H1 (cell line): Measurements from ENCODE around the gene ADAM12. TPM values are rescaled to one million over a fixed set of nuclear protein-coding genes. Genes with fewer than 3 reads are reported as not detected.

Experiments
- CTCF ChIA-PET: fragments of 300-600 bp; sonication (Branson Sonifier 250); formaldehyde crosslinking; loops from one replicate; lab custom pipeline; 2021; ENCODE audit not compliant: partially characterized antibody; lab: Charles Lee
- POLR2A ChIA-PET: fragments of 300-600 bp; sonication (Branson Sonifier 250); formaldehyde crosslinking; loops from one replicate; lab custom pipeline; 2021; ENCODE audit warnings: inconsistent platforms; ENCODE audit not compliant: partially characterized antibody; lab: Charles Lee
- DNase-seq, 2 experiments: peaks; one replicate each; pipeline versions ENCODE4 v3.0.0 to v3.0.0-alpha.2; 2010 to 2022; ENCODE audit warnings: low spot score in 2 of 2, low read depth in 1 of 2, mixed read lengths in 1 of 2
- FAIRE-seq: peaks from 2 replicates; lab custom pipeline; 2011; peaks lifted over from hg19 to GRCh38; lab: Jason Lieb, UNC
- H2AFZ ChIP-seq: 2 replicates; pipeline ENCODE4 v1.8.1; 2012; ENCODE audit warnings: low read length, inconsistent platforms
- H2AK5ac ChIP-seq: 2 replicates; pipeline ENCODE4 v1.6.1; 2013; ENCODE audit warnings: low read depth, low read length
- H2BK120ac ChIP-seq: replicated peaks from 2 replicates; pipeline ENCODE3; 2013; ENCODE audit warnings: low read depth, low read length, inconsistent platforms
- H2BK12ac ChIP-seq: 2 replicates; pipeline ENCODE4 v1.6.1; 2013; ENCODE audit warnings: low read depth, low read length
- H2BK15ac ChIP-seq: 2 replicates; pipeline ENCODE4 v1.6.1; 2013; ENCODE audit warnings: low read length
- H2BK20ac ChIP-seq: 2 replicates; pipeline ENCODE4 v1.6.1; 2013; ENCODE audit warnings: low read length
- H2BK5ac ChIP-seq: 2 replicates; pipeline ENCODE4 v1.6.1; 2013; ENCODE audit warnings: low read depth, low read length
- H3K14ac ChIP-seq: 2 replicates; pipeline ENCODE4 v1.6.1; 2013; ENCODE audit warnings: inconsistent platforms; ENCODE audit not compliant: insufficient read length
- H3K18ac ChIP-seq: 2 replicates; pipeline ENCODE4 v1.6.1; 2013; ENCODE audit warnings: low read length; ENCODE audit errors: extremely low read depth
- H3K23ac ChIP-seq: 2 replicates; pipeline ENCODE4 v1.6.1; 2013; ENCODE audit warnings: inconsistent platforms; ENCODE audit not compliant: insufficient read length
- H3K23me2 ChIP-seq: 2 replicates; pipeline ENCODE4 v1.6.1; 2013; ENCODE audit warnings: low read depth, low read length
- H3K27ac ChIP-seq: 2 replicates; pipeline ENCODE4 v1.6.1; 2011; ENCODE audit warnings: low read depth, low read length, inconsistent platforms
- H3K27me3 ChIP-seq, 4 experiments: replicated peaks in 1 of 4; 1 replicate in 1 of 4; 2 replicates in 3 of 4; pipeline versions ENCODE4 v1.6.1 to v1.8.1; 2011 to 2013; ENCODE audit warnings: low read length in 3 of 4, mild to moderate bottlenecking in 3 of 4, inconsistent platforms in 2 of 4, mixed read lengths in 2 of 4, moderate library complexity in 1 of 4; ENCODE audit not compliant: control insufficient read depth in 3 of 4, insufficient read depth in 3 of 4; ENCODE audit errors: extremely low read depth in 1 of 4
- H3K36me3 ChIP-seq, 4 experiments: 2 replicates each; pipeline versions ENCODE4 v1.6.1 to v1.8.1; 2011 to 2013; ENCODE audit warnings: mild to moderate bottlenecking in 4 of 4, low read length in 3 of 4, moderate library complexity in 2 of 4, control low read depth in 1 of 4, inconsistent platforms in 1 of 4; ENCODE audit not compliant: insufficient read depth in 4 of 4, control insufficient read depth in 2 of 4
- H3K4ac ChIP-seq: replicated peaks from 2 replicates; pipeline ENCODE3; 2013; ENCODE audit warnings: low read length, low read depth, mixed read lengths, inconsistent platforms; ENCODE audit not compliant: insufficient read length
- H3K4me1 ChIP-seq, 4 experiments: replicated peaks in 1 of 4; 1 replicate in 1 of 4; 2 replicates in 3 of 4; pipeline versions ENCODE4 v1.6.1 to v1.8.1; 2011 to 2013; ENCODE audit warnings: low read length in 3 of 4, inconsistent platforms in 2 of 4, mixed read lengths in 1 of 4; ENCODE audit not compliant: insufficient read depth in 4 of 4, control insufficient read depth in 3 of 4
- H3K4me2 ChIP-seq, 2 experiments: 2 replicates each; pipeline versions ENCODE4 v1.6.1 to v1.8.1; 2011 to 2013; ENCODE audit warnings: low read depth in 2 of 2, low read length in 2 of 2, control low read depth in 1 of 2, inconsistent platforms in 1 of 2, mild to moderate bottlenecking in 1 of 2; ENCODE audit not compliant: insufficient read depth in 1 of 2
- H3K4me3 ChIP-seq, 4 experiments: fragments of 200-600, 300-600 bp in 1 of 4; sonication (generic), shearing (Covaris generic), sonication (Bioruptor Twin) in 1 of 4; 2 replicates each; pipeline versions ENCODE4 v1.5.1 to v1.8.1; 2011 to 2016; ENCODE audit warnings: low read length in 4 of 4, low read depth in 3 of 4, control low read depth in 2 of 4, inconsistent platforms in 2 of 4, mild to moderate bottlenecking in 2 of 4, mixed read lengths in 1 of 4, moderate library complexity in 1 of 4; ENCODE audit not compliant: insufficient read depth in 2 of 4; ENCODE audit errors: extremely low read depth in 1 of 4
- H3K56ac ChIP-seq: replicated peaks from 2 replicates; pipeline ENCODE3; 2013; ENCODE audit warnings: low read depth, mild to moderate bottlenecking, mixed read lengths, low read length, inconsistent platforms; ENCODE audit not compliant: insufficient read length
- H3K79me1 ChIP-seq: 2 replicates; pipeline ENCODE4 v1.6.1; 2013; ENCODE audit warnings: low read depth, low read length, control low read depth
- H3K79me2 ChIP-seq, 2 experiments: 2 replicates each; pipeline versions ENCODE4 v1.6.1 to v1.8.1; 2012 to 2013; ENCODE audit warnings: low read length in 2 of 2, mild to moderate bottlenecking in 2 of 2, inconsistent platforms in 1 of 2; ENCODE audit not compliant: insufficient read depth in 2 of 2, control insufficient read depth in 1 of 2
- H3K9ac ChIP-seq, 4 experiments: replicated peaks in 1 of 4; 1 replicate in 1 of 4; 2 replicates in 3 of 4; pipeline versions ENCODE4 v1.6.1 to v1.8.1; 2011 to 2013; ENCODE audit warnings: low read depth in 3 of 4, low read length in 3 of 4, control low read depth in 2 of 4, mild to moderate bottlenecking in 2 of 4, moderate library complexity in 2 of 4, inconsistent platforms in 1 of 4; ENCODE audit errors: extremely low read depth in 1 of 4
- H3K9me3 ChIP-seq, 2 experiments: 2 replicates each; pipeline versions ENCODE4 v1.6.1 to v1.8.1; 2012 to 2013; ENCODE audit warnings: mild to moderate bottlenecking in 2 of 2, moderate library complexity in 2 of 2, control low read depth in 1 of 2, inconsistent platforms in 1 of 2, low read depth in 1 of 2, low read length in 1 of 2, mixed read lengths in 1 of 2; ENCODE audit not compliant: insufficient read depth in 2 of 2
- H4K20me1 ChIP-seq, 2 experiments: replicated peaks in 1 of 2; 2 replicates each; pipeline versions ENCODE3 to v1.8.1; 2011 to 2013; ENCODE audit warnings: inconsistent platforms in 2 of 2, low read length in 2 of 2, mild to moderate bottlenecking in 1 of 2; ENCODE audit not compliant: insufficient read depth in 2 of 2, control insufficient read depth in 1 of 2
- H4K5ac ChIP-seq: 2 replicates; pipeline ENCODE4 v1.6.1; 2013; ENCODE audit warnings: low read length, low read depth, mixed read lengths, inconsistent platforms; ENCODE audit not compliant: insufficient read length
- H4K8ac ChIP-seq: 2 replicates; pipeline ENCODE4 v1.8.0; 2013; ENCODE audit warnings: mild to moderate bottlenecking, moderate library complexity, low read length, inconsistent platforms; ENCODE audit not compliant: insufficient read depth; ENCODE audit errors: extremely low read depth
- H4K91ac ChIP-seq: replicated peaks from 2 replicates; pipeline ENCODE3; 2013; ENCODE audit warnings: low read length, mixed read lengths, inconsistent platforms; ENCODE audit not compliant: insufficient read length
- ASH2L ChIP-seq: fragments of 200-600, 300-600 bp; sonication (generic); IDR thresholded peaks from one replicate; pipeline ENCODE4 v1.7.1; 2017; ENCODE audit warnings: low read length
- ATF3 ChIP-seq: IDR thresholded peaks from 2 replicates; pipeline ENCODE4 v1.6.1; 2011; ENCODE audit warnings: low read depth, mild to moderate bottlenecking, low read length; ENCODE audit not compliant: insufficient read depth
- BRCA1 ChIP-seq: IDR thresholded peaks from 2 replicates; pipeline ENCODE4 v1.6.1; 2012; ENCODE audit warnings: low read depth, low read length, improper control_type of control experiment
- CTBP2 ChIP-seq: IDR thresholded peaks from 2 replicates; pipeline ENCODE4 v1.7.0; 2011; ENCODE audit warnings: borderline replicate concordance, mild to moderate bottlenecking, moderate library complexity, mixed read lengths, low read length; ENCODE audit not compliant: insufficient read depth, insufficient read length
- KDM4A ChIP-seq: IDR thresholded peaks from one replicate; pipeline ENCODE4 v1.7.1; 2012; ENCODE audit warnings: low read depth, mild to moderate bottlenecking, moderate library complexity, low read length, inconsistent platforms; ENCODE audit not compliant: severe bottlenecking
- SP2 ChIP-seq: IDR thresholded peaks from 2 replicates; pipeline ENCODE4 v1.6.1; 2012; ENCODE audit warnings: mild to moderate bottlenecking, low read length, inconsistent platforms
- YY1 ChIP-seq: IDR thresholded peaks from 2 replicates; pipeline ENCODE4 v1.6.1; 2011; ENCODE audit warnings: low read depth, mild to moderate bottlenecking, low read length
- WGBS, 2 experiments: shearing (Covaris generic) in 1 of 2; methylation state at CpG; one replicate each; pipeline versions ENCODE4 v1.1.6 to v1.1.7; 2013 to 2015; ENCODE audit warnings: low lambda C conversion rate in 2 of 2, mixed read lengths in 2 of 2, inconsistent platforms in 1 of 2, low coverage in 1 of 2, missing lambda C conversion rate in 1 of 2; ENCODE audit not compliant: insufficient replicate concordance in 2 of 2, insufficient coverage in 1 of 2, insufficient read length in 1 of 2; ENCODE audit errors: extremely low coverage in 1 of 2, missing lambda C conversion rate in 1 of 2; 5-methylcytosine and 5-hydroxymethylcytosine counted together
- polyA plus RNA-seq, 7 experiments: library from polyadenylated mRNA; depleted of rRNA in 3 of 7; stranded (reverse) in 5 of 7; unstranded in 2 of 7; fragments of >200 nt in 5 of 7; fragments of 200-250 nt in 2 of 7; gene quantifications; 1 replicate in 5 of 7; 2 replicates in 1 of 7; 4 replicates in 1 of 7; pipeline versions ENCODE4 v1.2.1 to v1.2.3, GENCODE V29; 2011 to 2013; ENCODE audit warnings: missing spikeins in 2 of 7, mixed read lengths in 2 of 7
- total RNA-seq: library from RNA; stranded (reverse); fragmentation: NEBNext Ultra II Directional; extraction: Animal tissue kit (Norgen Biotek cat#: 25700); gene quantifications from 2 replicates; pipeline ENCODE4 v1.2.1, GENCODE V29; 2021

Gene ADAM12
- total and polyA plus RNA-seq, 2 of the 8 experiments (the other 6 are each of a cell fraction or from before 2014, with no cell fraction given) = 0.07 to 0.17 TPM

- Histone ChIP-seq H3K27ac (no peak overlapping the region), H3K9ac (no peak overlapping the region), H3K79me2 (no peaks in the 10 kb centered on the region), H3K23ac (no peak overlapping the region), H2BK15ac (0 out of 2 replicates have a peak overlapping the region, but pooled peaks have one; percentile 3), H3K4me1 (peaks cover 0 to 5% (median 0%) of the 10 kb centered on the region in 4 experiments; a peak in 3 of 7 replicates), H3K79me1 (no peaks in the 10 kb centered on the region), H3K23me2 (no peaks in the 10 kb centered on the region; the same call in 1 of the 2 replicates), H3K14ac (no peak overlapping the region), H2BK12ac (no peak overlapping the region; the same call in 1 of the 2 replicates), H4K91ac (no peak overlapping the region), H3K9me3 (no peaks in the 10 kb centered on the region), H4K20me1 (no peaks in the 10 kb centered on the region), H3K18ac (no peak overlapping the region), H3K4me2 (no peak overlapping the region), H2BK5ac (no peak overlapping the region), H3K4ac (no peak overlapping the region), H2AK5ac (no peak overlapping the region), H3K4me3 (no peak overlapping the region), H4K8ac (no peak overlapping the region), H3K27me3 (no peaks in the 10 kb centered on the region), H4K5ac (no peak overlapping the region), H3K56ac (no peak overlapping the region), H3K36me3 (no peaks in the 10 kb centered on the region), H2BK20ac (no peak overlapping the region), H2BK120ac (no peak overlapping the region), H2AFZ (peak overlapping the region; percentile 9; the same call in 1 of the 2 replicates)
- WGBS, 2 experiments = 87% methylated on average over 9 of the region's 9 CpGs; no CpG with 5 or more reads in 1 of the 2 experiments
- CTCF ChIA-PET = interaction anchor here (1.2 kb wide), 1 partner anchor 89 kb away, joined by 3 read pairs; no protein-coding TSS in a partner anchor
- no peak for FAIRE-seq
- no peak for DNase-seq
- POLR2A ChIA-PET = no interaction called here
- TF ChIP-seq KDM4A (no peak), SP2 (no peak), BRCA1 (no peak), ASH2L (no peak), CTBP2 (no peak), ATF3 (no peak), YY1 (no peak)
Observed at GRCh38 chr10:126225672-126226008, 162.6 kb downstream of the ADAM12 start.
